GM21390 (cell line): ENCODE data around the gene PPP2R1B.
A peak's percentile ranks its signal among the peaks of the same experiment; 100 is the strongest.

Experiments
- ATAC-seq: cut with Tn5 transposase; IDR thresholded peaks from one replicate; pipeline ENCODE4 v1.9.1; 2021; ENCODE audit not compliant: unreplicated experiment

Gene PPP2R1B

DNA sequence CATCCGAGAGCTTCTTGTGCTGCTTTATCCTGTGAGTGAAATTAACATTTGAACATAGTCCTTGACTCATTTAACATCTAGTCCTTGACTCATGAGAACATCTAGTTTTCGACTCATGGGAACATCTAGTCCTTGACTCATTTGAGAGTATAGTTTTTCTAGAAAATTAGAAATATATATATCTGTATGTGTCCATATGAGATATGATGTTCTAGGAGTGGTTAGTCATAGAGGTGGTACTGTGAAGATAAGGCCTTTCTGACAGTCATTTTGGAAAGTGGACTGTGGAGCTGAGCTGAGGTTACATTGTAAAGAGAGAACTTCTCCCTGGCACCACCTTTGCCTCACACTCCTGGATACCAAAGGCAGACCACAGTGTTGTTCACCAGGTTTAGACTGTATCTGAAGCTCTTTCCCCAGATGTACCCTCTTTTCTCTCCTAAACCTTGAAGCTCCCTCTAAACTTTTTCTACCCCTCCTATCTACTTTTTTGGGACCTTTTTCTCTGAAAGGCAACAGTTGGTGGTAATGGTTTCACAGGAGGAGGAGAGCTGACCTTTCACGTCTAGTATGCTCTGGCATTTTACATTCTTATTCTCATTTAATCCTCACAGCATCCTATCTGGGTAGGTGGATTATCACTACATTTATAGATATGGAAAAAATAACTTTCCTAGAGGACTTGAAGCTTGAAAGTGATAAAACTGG, 67.2 kb downstream of the PPP2R1B start:
- no peak for ATAC-seq

DNA sequence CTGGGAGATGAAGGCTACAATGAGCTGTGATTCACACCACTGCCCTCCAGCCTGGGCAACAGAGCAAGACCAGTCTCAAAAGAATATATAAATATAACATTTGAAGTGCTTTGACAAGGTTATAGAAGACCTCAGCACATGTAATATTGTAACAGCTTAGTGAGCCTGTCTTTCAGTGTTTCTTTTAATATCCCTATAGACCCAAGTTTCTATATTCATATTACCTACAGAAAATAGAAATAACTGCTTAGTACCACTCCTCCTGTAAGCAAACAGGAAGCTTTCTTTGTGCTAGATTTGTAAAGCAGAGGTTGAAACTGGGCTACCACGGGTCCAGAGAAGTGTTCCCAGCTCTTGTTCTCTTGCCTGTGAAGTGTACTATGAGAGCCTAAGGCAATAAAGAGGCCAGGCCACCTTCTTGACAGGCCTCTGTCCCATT, 68.2 kb downstream of the PPP2R1B start:
- ATAC-seq, result peak; percentile 68

DNA sequence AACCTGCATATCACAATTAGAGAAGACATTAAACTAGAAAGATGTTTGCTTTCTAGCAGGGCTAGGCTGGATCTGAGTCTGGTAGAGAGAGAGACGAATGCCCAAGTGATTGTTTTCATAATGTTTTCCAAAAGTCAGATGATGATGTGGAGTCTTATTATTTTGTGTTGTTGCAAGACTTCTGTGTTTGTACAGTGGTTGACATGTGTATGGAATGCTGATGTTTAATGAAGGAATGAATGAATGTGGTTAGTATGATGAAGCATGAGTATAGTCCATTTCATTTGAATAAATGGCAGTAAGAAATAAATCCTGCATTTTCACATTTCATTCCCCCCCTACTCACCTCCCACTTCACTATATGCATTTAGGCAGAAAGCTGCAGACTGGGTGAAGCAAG, 69.6 kb downstream of the PPP2R1B start:
- no peak for ATAC-seq

DNA sequence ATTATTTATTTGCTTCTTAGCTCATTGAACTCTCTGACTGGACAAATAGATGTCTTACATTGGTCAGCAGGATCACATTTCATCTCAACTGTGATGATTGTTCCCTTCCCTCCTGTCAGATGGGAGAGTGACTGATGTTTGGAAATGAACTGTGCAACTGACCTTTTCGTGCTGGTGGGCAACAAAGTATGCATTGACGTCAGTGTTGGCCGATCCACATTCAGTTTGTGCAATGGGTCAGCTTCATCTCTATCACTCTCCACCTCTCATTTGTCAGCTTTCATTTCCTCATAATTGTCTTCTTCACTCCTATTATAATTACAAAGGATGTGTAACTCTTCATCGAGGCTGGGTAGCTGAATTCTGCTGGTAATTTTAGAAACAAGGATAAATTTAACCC, 71.3 kb downstream of the PPP2R1B start:
- no peak for ATAC-seq

DNA sequence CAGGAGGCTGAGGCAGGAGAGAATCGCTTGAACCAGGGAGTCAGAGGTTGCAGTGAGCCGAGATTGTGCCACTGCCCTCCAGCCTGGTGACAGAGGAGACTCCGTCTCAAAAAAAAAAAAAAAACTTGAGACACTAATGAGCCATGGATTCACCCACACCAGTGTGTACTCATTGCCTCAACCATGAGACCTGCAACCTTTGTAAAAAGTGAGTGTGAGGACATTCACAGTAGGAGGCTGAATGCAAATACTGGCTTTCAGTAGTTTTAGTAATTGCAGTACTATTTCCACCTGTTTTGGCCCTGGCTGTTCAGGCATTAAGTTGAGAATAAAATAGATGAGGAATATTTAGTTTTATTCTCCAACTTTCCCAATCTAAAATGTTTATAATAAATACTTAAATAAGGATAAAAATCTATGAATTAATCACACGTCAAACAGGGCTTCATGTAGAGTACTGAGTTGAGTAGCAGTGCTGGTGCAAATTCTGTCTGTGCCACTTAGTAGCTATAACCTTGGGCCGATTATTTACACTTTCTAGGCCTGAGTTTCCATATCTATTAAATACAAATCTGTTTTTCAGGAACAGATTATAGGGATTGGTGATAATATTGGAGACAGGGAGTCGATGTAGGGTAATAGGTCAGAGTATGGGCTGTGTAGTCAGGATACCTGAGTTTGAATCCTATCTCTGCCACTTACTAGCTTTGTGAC, 72.8 kb downstream of the PPP2R1B start:
- no peak for ATAC-seq

DNA sequence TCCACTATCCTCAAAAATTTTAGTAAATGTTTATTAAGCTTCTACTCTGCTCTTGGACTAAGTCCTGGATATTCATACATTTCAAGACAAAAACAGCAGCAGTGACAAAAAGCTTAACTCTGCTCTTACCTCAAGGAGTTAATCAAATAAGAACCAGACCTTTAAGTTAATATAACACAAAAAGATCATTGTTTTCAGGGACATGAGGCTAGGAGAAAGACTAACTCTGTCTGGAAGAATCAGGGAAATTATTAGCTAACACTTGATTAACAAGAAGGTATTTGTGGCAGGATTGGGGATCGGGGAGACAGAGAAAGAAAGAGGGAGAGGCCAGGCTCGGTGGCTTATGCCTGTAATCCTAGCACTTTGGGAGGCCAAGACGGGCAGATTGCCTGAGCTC, 74.4 kb downstream of the PPP2R1B start:
- no peak for ATAC-seq

DNA sequence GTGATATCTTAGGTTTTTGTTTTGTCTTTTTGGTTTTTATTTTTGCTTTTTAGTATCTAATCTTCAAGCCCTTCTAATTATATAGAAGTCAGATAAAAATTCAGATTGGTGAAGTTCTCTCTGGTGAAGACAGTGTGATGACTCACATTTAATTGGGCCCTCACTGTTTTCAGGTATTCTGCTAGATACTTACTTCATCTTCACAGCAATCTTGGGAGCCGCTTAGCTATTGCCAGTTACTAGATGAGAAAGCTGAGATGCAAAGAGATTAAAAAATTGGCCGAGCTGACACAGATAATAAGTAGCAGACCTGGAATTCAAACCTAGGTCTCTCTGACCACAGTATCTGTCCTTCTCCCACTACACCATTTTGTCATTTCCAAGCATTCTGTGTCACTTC, 75.0 kb downstream of the PPP2R1B start:
- ATAC-seq, result no peak

DNA sequence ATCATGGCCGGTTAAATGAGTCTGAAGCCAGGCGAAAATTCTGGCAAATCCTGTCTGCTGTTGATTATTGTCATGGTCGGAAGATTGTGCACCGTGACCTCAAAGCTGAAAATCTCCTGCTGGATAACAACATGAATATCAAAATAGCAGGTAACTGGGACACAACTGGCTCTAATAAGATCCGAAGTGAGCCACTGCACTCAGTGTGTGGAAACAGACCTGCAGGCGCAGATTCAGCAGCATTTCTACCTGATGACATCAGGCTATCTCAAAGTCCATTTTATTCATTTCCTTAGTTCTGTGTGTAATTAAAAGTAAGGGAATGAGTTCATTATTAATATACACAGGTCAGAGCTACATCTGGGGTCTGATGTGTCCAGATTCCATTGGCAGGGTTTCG, 78.2 kb downstream of the PPP2R1B start:
- no peak for ATAC-seq

DNA sequence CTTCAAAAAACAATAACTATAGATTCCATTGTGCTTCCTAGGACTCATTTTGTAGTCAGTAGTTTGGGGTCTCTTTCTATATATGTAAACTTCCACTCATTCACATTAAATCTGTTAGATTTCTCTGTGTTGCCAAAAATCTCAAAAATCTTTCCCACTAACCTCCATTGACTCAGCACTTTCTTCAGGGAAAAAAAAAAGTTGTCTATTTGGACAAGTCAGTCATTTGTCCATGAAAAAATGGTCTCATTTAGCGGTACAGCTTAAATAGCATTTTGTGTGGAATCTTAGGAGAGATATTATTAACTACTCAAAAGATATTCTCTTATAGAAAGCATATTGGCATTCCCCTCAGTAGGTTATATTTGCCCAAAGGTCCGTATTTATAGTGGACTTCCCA, 81.9 kb downstream of the PPP2R1B start:
- ATAC-seq, result no peak

DNA sequence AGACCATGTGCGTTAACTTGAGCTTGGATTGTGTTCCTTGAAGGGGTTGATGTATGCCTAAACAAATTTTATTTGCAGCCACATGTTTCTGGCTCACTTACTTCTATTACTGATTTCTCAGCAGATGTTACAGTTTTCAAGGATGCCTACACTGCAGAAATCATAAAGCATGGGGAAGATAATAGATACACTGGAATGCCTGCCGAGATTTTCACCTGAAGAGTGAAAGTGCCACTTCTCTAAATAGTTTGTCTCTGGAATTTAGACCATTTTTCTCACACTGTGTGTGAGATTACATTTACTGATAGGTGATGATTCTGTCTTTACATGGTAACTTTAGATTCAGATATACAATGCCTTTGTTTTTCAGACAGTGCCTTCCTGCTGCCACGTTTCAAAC, 82.4 kb downstream of the PPP2R1B start:
- no peak for ATAC-seq

DNA sequence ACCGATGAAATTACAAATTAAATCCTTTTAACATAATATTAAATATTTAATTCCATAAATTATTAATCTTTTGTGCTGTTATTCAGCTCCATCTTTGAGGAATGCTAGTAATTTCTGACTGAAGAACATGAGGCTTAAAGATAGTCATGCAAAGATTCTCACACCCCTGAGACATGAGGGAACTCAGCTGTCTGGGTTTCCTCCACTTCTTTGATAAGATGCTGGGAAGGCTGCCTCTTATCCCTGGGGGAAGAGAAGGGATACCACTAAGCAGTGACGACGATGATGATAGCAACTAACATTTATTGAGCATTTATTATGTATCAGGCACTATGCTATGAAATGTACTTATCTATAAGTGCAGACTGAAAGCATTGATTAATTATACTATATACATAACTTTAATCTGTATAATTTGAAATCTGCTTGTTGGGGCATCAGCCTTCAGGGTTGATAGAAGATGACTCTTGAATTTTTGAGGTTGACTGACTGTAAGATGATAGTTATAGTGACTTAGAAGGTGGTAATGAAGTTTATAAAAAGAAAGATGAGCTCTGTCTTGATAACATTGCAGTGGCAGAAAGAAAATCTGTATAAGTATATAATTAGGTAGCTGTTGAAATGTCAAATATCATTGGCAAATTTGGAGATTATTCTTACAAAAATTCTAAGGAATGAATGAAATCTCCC, 85.6 kb downstream of the PPP2R1B start:
- ATAC-seq, result no peak
